DOHH2 (cell line): ENCODE data around the gene GALNT18.
"Not testable (repeated sequence)": the region's sequence is repeated elsewhere in the genome, so short reads cannot be mapped to it uniquely, and the experiment has no call there.

Source experiments
- EZH2phosphoT487 ChIP-seq: fragments of 200-600 bp; sonication (generic); IDR thresholded peaks from 2 replicates; pipeline ENCODE4 v1.6.1; 2017; ENCODE audit warnings: borderline replicate concordance, mild to moderate bottlenecking, antibody characterized with exemption, low read length, moderate library complexity, mixed read lengths
- TF ChIP-seq, protein P1 (sequence below): fragments of 200-600 bp; sonication (generic); IDR thresholded peaks from one replicate; pipeline ENCODE4 v1.5.1; 2014; ENCODE audit warnings: antibody characterized with exemption, mild to moderate bottlenecking, low read depth, low read length; ENCODE audit not compliant: poor library complexity, severe bottlenecking

DNA sequence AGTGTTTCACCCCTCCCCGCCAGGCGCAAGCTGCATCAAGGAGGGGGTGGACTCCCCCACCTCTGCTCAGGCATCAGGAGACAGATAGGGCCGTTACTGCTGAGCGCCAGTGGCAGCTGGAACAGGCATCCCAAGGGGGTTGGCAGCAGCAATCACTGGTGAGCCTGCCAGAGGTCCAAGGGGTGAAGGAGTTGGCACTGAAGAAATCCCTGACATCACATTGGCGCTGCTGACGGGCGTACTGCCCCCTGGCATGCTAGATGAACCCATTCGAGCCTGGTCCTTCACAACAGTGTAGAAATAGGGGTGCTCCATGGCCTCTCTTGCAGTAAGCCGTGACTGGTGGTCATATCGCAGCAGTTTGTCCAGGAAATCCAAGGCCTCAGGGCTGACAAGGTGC lies 270.0 kb downstream of the GALNT18 start:
- TF ChIP-seq, protein P1, sequence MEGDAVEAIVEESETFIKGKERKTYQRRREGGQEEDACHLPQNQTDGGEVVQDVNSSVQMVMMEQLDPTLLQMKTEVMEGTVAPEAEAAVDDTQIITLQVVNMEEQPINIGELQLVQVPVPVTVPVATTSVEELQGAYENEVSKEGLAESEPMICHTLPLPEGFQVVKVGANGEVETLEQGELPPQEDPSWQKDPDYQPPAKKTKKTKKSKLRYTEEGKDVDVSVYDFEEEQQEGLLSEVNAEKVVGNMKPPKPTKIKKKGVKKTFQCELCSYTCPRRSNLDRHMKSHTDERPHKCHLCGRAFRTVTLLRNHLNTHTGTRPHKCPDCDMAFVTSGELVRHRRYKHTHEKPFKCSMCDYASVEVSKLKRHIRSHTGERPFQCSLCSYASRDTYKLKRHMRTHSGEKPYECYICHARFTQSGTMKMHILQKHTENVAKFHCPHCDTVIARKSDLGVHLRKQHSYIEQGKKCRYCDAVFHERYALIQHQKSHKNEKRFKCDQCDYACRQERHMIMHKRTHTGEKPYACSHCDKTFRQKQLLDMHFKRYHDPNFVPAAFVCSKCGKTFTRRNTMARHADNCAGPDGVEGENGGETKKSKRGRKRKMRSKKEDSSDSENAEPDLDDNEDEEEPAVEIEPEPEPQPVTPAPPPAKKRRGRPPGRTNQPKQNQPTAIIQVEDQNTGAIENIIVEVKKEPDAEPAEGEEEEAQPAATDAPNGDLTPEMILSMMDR = not testable (repeated sequence)
- not testable (repeated sequence) for TF ChIP-seq EZH2phosphoT487
